Hypothalamus (tissue), 51 donors: ENCODE measurements around the gene VWA2.

Source experiments
- DNase-seq, 51 donors: peaks; one replicate each; lab custom pipeline; 2025; lab: John Stamatoyannopoulos, UW

The VWA2 gene

GRCh38 chr10:114239117-114239993 is at the start of gene VWA2:
Gene VWA2 (plus strand): TSS chr10:114239254. CDS start chr10:114248714, 9,460 bp downstream.
- DNase-seq = no peak

GRCh38 chr10:114189700-114190099 is 49.4 kb upstream of the VWA2 start:
- DNase-seq = no peak

GRCh38 chr10:114195079-114195478 is 44.0 kb upstream of the VWA2 start:
- no peak for DNase-seq

- no peak for DNase-seq
Measured at GRCh38 chr10:114199239-114199638, 39.8 kb upstream of the VWA2 start.

- no peak for DNase-seq
Measured at GRCh38 chr10:114202812-114203211, 36.2 kb upstream of the VWA2 start.

- DNase-seq = no peak
Measured at GRCh38 chr10:114206902-114207301, 32.2 kb upstream of the VWA2 start.

GRCh38 chr10:114207349-114207748 is 31.7 kb upstream of the VWA2 start:
- DNase-seq = no peak

- DNase-seq = no peak
Measured at GRCh38 chr10:114208351-114208750, 30.7 kb upstream of the VWA2 start.

- no peak for DNase-seq
Measured at GRCh38 chr10:114212153-114212552, 26.9 kb upstream of the VWA2 start.

GRCh38 chr10:114215033-114215432 is 24.0 kb upstream of the VWA2 start:
- no peak for DNase-seq

- DNase-seq = no peak
Measured at GRCh38 chr10:114220281-114220680, 18.8 kb upstream of the VWA2 start.

GRCh38 chr10:114221235-114221634 is 17.8 kb upstream of the VWA2 start:
- DNase-seq = no peak

GRCh38 chr10:114223066-114223465 is 16.0 kb upstream of the VWA2 start:
- DNase-seq = no peak

- DNase-seq = no peak
Measured at GRCh38 chr10:114228156-114228555, 10.9 kb upstream of the VWA2 start.

- no peak for DNase-seq
Measured at GRCh38 chr10:114232561-114233176, 6.4 kb upstream of the VWA2 start.

GRCh38 chr10:114233482-114233881 is 5.6 kb upstream of the VWA2 start:
- no peak for DNase-seq

GRCh38 chr10:114234132-114234531 is 4.9 kb upstream of the VWA2 start:
- no peak for DNase-seq

GRCh38 chr10:114239994-114240345 is 916 bp downstream of the VWA2 start:
- DNase-seq = no peak

- no peak for DNase-seq
Measured at GRCh38 chr10:114242235-114242634, 3.2 kb downstream of the VWA2 start.

GRCh38 chr10:114243661-114244060 is 4.6 kb downstream of the VWA2 start:
- DNase-seq = no peak

GRCh38 chr10:114244126-114244525 is 5.1 kb downstream of the VWA2 start:
- DNase-seq = no peak

- DNase-seq = no peak
Measured at GRCh38 chr10:114245121-114245791, 6.2 kb downstream of the VWA2 start.
